H9 (cell line): ENCODE results near the gene PRDM4. TPM values are rescaled to one million over a fixed set of nuclear protein-coding genes. Genes with fewer than 3 reads are reported as not detected.
"Not testable (repeated sequence)": the region's sequence is repeated elsewhere in the genome, so short reads cannot be mapped to it uniquely, and the experiment has no call there.

Experiments used
- DNase-seq: peaks from one replicate; pipeline ENCODE4 v3.0.0-alpha.2; 2017
- H2AFZ ChIP-seq: one replicate; pipeline ENCODE4 v1.6.1; 2013; ENCODE audit warnings: mild to moderate bottlenecking, low read length, control low read depth, moderate library complexity
- H2AK5ac ChIP-seq: 2 replicates; pipeline ENCODE4 v1.6.1; 2013; ENCODE audit warnings: low read length, control low read depth, mixed read lengths; ENCODE audit not compliant: insufficient read length
- H2BK120ac ChIP-seq: one replicate; pipeline ENCODE4 v1.6.1; 2013; ENCODE audit warnings: low read depth, mild to moderate bottlenecking, low read length, control low read depth, inconsistent platforms; ENCODE audit not compliant: poor library complexity, severe bottlenecking
- H2BK12ac ChIP-seq: 2 replicates; pipeline ENCODE4 v1.6.1; 2013; ENCODE audit warnings: low read length, control low read depth, mixed read lengths, low read depth; ENCODE audit not compliant: insufficient read length
- H2BK15ac ChIP-seq: 2 replicates; pipeline ENCODE4 v1.6.1; 2013; ENCODE audit warnings: low read depth, low read length, control low read depth
- H2BK20ac ChIP-seq: one replicate; pipeline ENCODE4 v1.6.1; 2013; ENCODE audit warnings: low read depth, mild to moderate bottlenecking, low read length, control low read depth, inconsistent platforms; ENCODE audit not compliant: poor library complexity, severe bottlenecking
- H2BK5ac ChIP-seq: 2 replicates; pipeline ENCODE4 v1.6.1; 2013; ENCODE audit warnings: low read length, control low read depth, mixed read lengths; ENCODE audit not compliant: insufficient read length
- H3K14ac ChIP-seq: 2 replicates; pipeline ENCODE4 v1.6.1; 2013; ENCODE audit warnings: low read length, control low read depth; ENCODE audit not compliant: insufficient read depth
- H3K18ac ChIP-seq: 2 replicates; pipeline ENCODE4 v1.6.1; 2013; ENCODE audit warnings: low read depth, mild to moderate bottlenecking, mixed read lengths, low read length, control low read depth; ENCODE audit not compliant: insufficient read length
- H3K23ac ChIP-seq: 2 replicates; pipeline ENCODE4 v1.6.1; 2013; ENCODE audit warnings: low read length, control low read depth, mixed read lengths, low read depth; ENCODE audit not compliant: insufficient read length
- H3K23me2 ChIP-seq: 2 replicates; pipeline ENCODE4 v1.6.1; 2013; ENCODE audit warnings: low read depth, mild to moderate bottlenecking, mixed read lengths, low read length, control low read depth; ENCODE audit not compliant: insufficient read length, poor library complexity, severe bottlenecking
- H3K27ac ChIP-seq: 2 replicates; pipeline ENCODE4 v1.5.1; 2013; ENCODE audit warnings: low read length, control low read depth, mixed read lengths, low read depth; ENCODE audit not compliant: insufficient read length
- H3K27me3 ChIP-seq: 2 replicates; pipeline ENCODE4 v1.6.1; 2013; ENCODE audit warnings: low read length, control low read depth, inconsistent platforms; ENCODE audit not compliant: insufficient read depth
- H3K4ac ChIP-seq: 2 replicates; pipeline ENCODE4 v1.6.1; 2013; ENCODE audit warnings: low read depth, mild to moderate bottlenecking, control low read depth, inconsistent platforms, low read length, moderate library complexity
- H3K4me1 ChIP-seq: 2 replicates; pipeline ENCODE4 v1.6.1; 2013; ENCODE audit warnings: low read length, control low read depth, inconsistent platforms; ENCODE audit not compliant: insufficient read depth
- H3K4me2 ChIP-seq: 2 replicates; pipeline ENCODE4 v1.6.1; 2013; ENCODE audit warnings: low read length, control low read depth, mixed read lengths; ENCODE audit not compliant: insufficient read length, insufficient read depth
- H3K56ac ChIP-seq: 2 replicates; pipeline ENCODE4 v1.6.1; 2013; ENCODE audit warnings: low read depth, mild to moderate bottlenecking, mixed read lengths, low read length, control low read depth; ENCODE audit not compliant: insufficient read length
- H3K79me1 ChIP-seq: 2 replicates; pipeline ENCODE4 v1.6.1; 2013; ENCODE audit warnings: low read depth, mild to moderate bottlenecking, moderate library complexity, low read length, control low read depth, inconsistent platforms; ENCODE audit not compliant: insufficient read depth, poor library complexity, severe bottlenecking
- H3K79me2 ChIP-seq: 2 replicates; pipeline ENCODE4 v1.6.1; 2013; ENCODE audit warnings: low read length, control low read depth, inconsistent platforms; ENCODE audit not compliant: insufficient read depth
- H3K9ac ChIP-seq: 2 replicates; pipeline ENCODE4 v1.6.1; 2013; ENCODE audit warnings: low read length, control low read depth, mixed read lengths; ENCODE audit not compliant: insufficient read length; ENCODE audit errors: extremely low read depth
- H3K9me3 ChIP-seq: one replicate; pipeline ENCODE4 v1.6.1; 2013; ENCODE audit warnings: low read depth, low read length, inconsistent platforms; ENCODE audit not compliant: control insufficient read depth
- H3T11ph ChIP-seq: one replicate; pipeline ENCODE4 v1.6.1; 2013; ENCODE audit warnings: mild to moderate bottlenecking, low read length, control low read depth, inconsistent platforms
- H4K20me1 ChIP-seq: one replicate; pipeline ENCODE4 v1.6.1; 2013; ENCODE audit not compliant: control insufficient read depth, insufficient read length, insufficient read depth
- H4K5ac ChIP-seq: 2 replicates; pipeline ENCODE4 v1.6.1; 2013; ENCODE audit warnings: low read depth, mild to moderate bottlenecking, mixed read lengths, low read length, control low read depth; ENCODE audit not compliant: insufficient read length
- H4K8ac ChIP-seq: replicated peaks from 2 replicates; pipeline ENCODE4 v1.6.1; 2013; ENCODE audit warnings: low read length, control low read depth, mixed read lengths, low read depth; ENCODE audit not compliant: insufficient read length
- H4K91ac ChIP-seq: 2 replicates; pipeline ENCODE4 v1.6.1; 2013; ENCODE audit warnings: low read depth, mild to moderate bottlenecking, moderate library complexity, mixed read lengths, low read length, control low read depth; ENCODE audit not compliant: insufficient read length
- H3K27ac Mint-ChIP-seq, 3 experiments: 2 replicates in 2 of 3; 3 replicates in 1 of 3; pipeline ENCODE4 v1.8.0; 2020 to 2021; ENCODE audit warnings: mixed read lengths in 3 of 3, mild to moderate bottlenecking in 1 of 3, moderate library complexity in 1 of 3
- H3K27me3 Mint-ChIP-seq: 2 replicates; pipeline ENCODE4 v1.8.0; 2021; ENCODE audit warnings: low read depth, mild to moderate bottlenecking, moderate library complexity, mixed read lengths
- H3K36me3 Mint-ChIP-seq, 3 experiments: 2 replicates in 2 of 3; 3 replicates in 1 of 3; pipeline ENCODE4 v1.8.0; 2020 to 2021; ENCODE audit warnings: low read depth in 3 of 3, mixed read lengths in 3 of 3; ENCODE audit not compliant: insufficient read depth in 1 of 3
- H3K4me1 Mint-ChIP-seq, 2 experiments: 2 replicates each; pipeline ENCODE4 v1.8.0; 2020; ENCODE audit warnings: mixed read lengths in 2 of 2
- H3K4me3 Mint-ChIP-seq, 2 experiments: 2 replicates in 1 of 2; 3 replicates in 1 of 2; pipeline ENCODE4 v1.8.0; 2020 to 2021; ENCODE audit warnings: mild to moderate bottlenecking in 2 of 2, mixed read lengths in 2 of 2, moderate library complexity in 1 of 2
- H3K9me3 Mint-ChIP-seq, 2 experiments: 2 replicates in 1 of 2; 3 replicates in 1 of 2; pipeline ENCODE4 v1.8.0; 2020; ENCODE audit warnings: mild to moderate bottlenecking in 2 of 2, mixed read lengths in 2 of 2, moderate library complexity in 1 of 2
- WGBS: extraction: QIAGEN DNeasy Blood & Tissue Kit; methylation state at CpG from one replicate; pipeline ENCODE4 v1.1.7; 2013; ENCODE audit warnings: missing lambda C conversion rate, low lambda C conversion rate, mixed read lengths; ENCODE audit not compliant: insufficient read length; ENCODE audit errors: extremely low coverage; 5-methylcytosine and 5-hydroxymethylcytosine counted together
- total RNA-seq: library from RNA; stranded (reverse); gene quantifications from 2 replicates; pipeline ENCODE4 v1.2.1, GENCODE V29; 2021
- TF ChIP-seq, protein P1 (sequence below): fragments of 200-600 bp; sonication (generic); conservative IDR thresholded peaks from 3 replicates; pipeline ENCODE4 v1.8.0; 2021; ENCODE audit warnings: antibody characterized with exemption, mild to moderate bottlenecking

The PRDM4 gene
- total RNA-seq, 1 experiment from 2014 or later = 24.4 TPM

DNA sequence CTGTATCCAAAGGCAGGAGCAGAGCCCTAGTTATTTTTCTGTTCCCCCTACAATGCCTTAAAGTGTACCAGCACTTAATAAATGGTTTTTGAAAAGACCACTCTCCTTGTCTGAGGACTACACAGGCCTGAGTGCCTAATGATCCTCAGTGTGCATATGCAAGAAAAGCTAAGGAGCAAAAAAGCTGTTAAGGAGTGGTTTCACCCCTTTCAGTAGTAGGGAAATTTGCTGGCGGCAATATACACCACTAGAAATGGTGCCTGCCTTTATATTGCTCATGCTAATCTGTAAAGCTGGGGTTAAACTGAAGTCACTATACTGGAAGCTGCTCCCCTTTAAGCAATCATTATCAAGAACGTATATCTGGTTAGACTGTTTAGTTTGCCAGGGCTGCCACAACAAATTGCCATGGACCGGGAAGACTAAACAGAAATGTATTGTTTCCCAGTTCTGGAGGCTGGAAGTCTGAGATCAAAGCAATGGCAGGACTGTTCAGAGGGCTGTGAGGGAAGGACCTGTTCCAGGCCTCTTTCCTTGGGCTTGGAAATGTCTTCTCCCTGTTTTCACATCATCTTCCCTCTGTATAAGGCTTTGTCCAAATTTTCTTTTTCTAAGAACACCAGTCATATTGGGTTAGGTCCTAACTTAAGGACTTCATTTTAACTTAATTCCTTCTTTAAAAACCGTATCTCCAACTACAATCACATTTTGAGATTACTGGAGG is 30.2 kb downstream of the PRDM4 start:
- Histone ChIP-seq H3T11ph (no peak overlapping the region), H3K14ac (no peak overlapping the region), H4K20me1 (no peaks in the 10 kb centered on the region), H3K9me3 (no peaks in the 10 kb centered on the region), H3K79me2 (no peaks in the 10 kb centered on the region), H2BK12ac (no peak overlapping the region), H3K4me2 (no peak overlapping the region), H2BK15ac (no peak overlapping the region), H3K4me1 (no peaks in the 10 kb centered on the region), H3K18ac (no peak overlapping the region), H2BK5ac (no peak overlapping the region), H4K91ac (no peak overlapping the region), H3K27me3 (no peaks in the 10 kb centered on the region), H2AK5ac (no peak overlapping the region), H4K5ac (no peak overlapping the region), H3K9ac (no peak overlapping the region), H3K4ac (no peak overlapping the region), H3K56ac (no peak overlapping the region), H2AFZ (no peak overlapping the region), H2BK120ac (no peak overlapping the region), H3K27ac (no peak overlapping the region), H2BK20ac (no peak overlapping the region), H3K23me2 (no peaks in the 10 kb centered on the region), H3K23ac (no peak overlapping the region), H4K8ac (no peak overlapping the region), H3K79me1 (no peaks in the 10 kb centered on the region)
- H3K4me1 Mint-ChIP-seq = no peaks in the 10 kb centered on the region
- no peak overlapping the region for H3K4me3 Mint-ChIP-seq
- H3K27me3 Mint-ChIP-seq = no peaks in the 10 kb centered on the region
- H3K36me3 Mint-ChIP-seq = peaks cover 0 to 24% (median 18%) of the 10 kb centered on the region in 3 experiments; a peak in 5 of 7 replicates
- WGBS = no CpG with 5 or more reads among the region's 4 CpGs
- H3K27ac Mint-ChIP-seq = no peak overlapping the region; a peak in 1 of 7 replicates
- no peak for DNase-seq
- TF ChIP-seq, protein P1, sequence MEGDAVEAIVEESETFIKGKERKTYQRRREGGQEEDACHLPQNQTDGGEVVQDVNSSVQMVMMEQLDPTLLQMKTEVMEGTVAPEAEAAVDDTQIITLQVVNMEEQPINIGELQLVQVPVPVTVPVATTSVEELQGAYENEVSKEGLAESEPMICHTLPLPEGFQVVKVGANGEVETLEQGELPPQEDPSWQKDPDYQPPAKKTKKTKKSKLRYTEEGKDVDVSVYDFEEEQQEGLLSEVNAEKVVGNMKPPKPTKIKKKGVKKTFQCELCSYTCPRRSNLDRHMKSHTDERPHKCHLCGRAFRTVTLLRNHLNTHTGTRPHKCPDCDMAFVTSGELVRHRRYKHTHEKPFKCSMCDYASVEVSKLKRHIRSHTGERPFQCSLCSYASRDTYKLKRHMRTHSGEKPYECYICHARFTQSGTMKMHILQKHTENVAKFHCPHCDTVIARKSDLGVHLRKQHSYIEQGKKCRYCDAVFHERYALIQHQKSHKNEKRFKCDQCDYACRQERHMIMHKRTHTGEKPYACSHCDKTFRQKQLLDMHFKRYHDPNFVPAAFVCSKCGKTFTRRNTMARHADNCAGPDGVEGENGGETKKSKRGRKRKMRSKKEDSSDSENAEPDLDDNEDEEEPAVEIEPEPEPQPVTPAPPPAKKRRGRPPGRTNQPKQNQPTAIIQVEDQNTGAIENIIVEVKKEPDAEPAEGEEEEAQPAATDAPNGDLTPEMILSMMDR = no peak
- peaks cover 0 to 5% of the 10 kb centered on the region in 2 experiments; a peak in 3 of 5 replicates for H3K9me3 Mint-ChIP-seq

DNA sequence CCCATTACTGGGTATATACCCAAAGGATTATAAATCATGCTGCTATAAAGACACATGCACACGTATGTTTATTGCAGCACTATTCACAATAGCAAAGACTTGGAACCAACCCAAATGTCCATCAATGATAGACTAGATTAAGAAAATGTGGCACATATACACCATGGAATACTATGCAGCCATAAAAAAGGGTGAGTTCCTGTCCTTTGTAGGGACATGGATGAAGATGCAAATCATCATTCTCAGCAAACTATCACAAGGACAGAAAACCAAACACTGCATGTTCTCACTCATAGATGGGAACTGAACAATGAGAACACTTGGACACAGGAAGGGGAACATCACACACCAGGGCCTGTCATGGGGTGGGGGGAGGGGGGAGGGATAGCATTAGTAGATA is 33.2 kb downstream of the PRDM4 start:
- not testable (repeated sequence) for H3K4me1 Mint-ChIP-seq, H2AFZ ChIP-seq, H3K27me3 Mint-ChIP-seq, H2BK5ac ChIP-seq, H3K18ac ChIP-seq, H3K56ac ChIP-seq, H4K5ac ChIP-seq, H3K4ac ChIP-seq, H3K4me2 ChIP-seq, H3K79me1 ChIP-seq, H3K27me3 ChIP-seq, H4K20me1 ChIP-seq, DNase-seq, H3T11ph ChIP-seq, H3K9ac ChIP-seq, H2BK15ac ChIP-seq, H2BK12ac ChIP-seq, H2BK120ac ChIP-seq, H2BK20ac ChIP-seq, H4K91ac ChIP-seq, H3K27ac Mint-ChIP-seq, H3K14ac ChIP-seq, H3K27ac ChIP-seq, H3K23me2 ChIP-seq, H2AK5ac ChIP-seq, H3K79me2 ChIP-seq, H3K4me1 ChIP-seq, H4K8ac ChIP-seq, H3K9me3 ChIP-seq, H3K23ac ChIP-seq, H3K4me3 Mint-ChIP-seq
- Mint-ChIP-seq H3K36me3 (peaks cover 6 to 15% (median 6%) of the 10 kb centered on the region in 3 experiments; a peak in 6 of 7 replicates), H3K9me3 (peaks cover 0 to 10% of the 10 kb centered on the region in 2 experiments; a peak in 4 of 5 replicates)
- WGBS = no CpG with 5 or more reads among the region's 1 CpG
